ENCODE data around the gene NOS1AP. TPM values are rescaled to one million over a fixed set of nuclear protein-coding genes. Genes with fewer than 3 reads are reported as not detected.

Gene NOS1AP
- total and polyA plus RNA-seq, 2 experiments from 2014 or later: 5.8 to 6.6 TPM

- TF ChIP-seq ETS1 (IDR thresholded peaks at IDR 0.05) (no peak), NANOG (IDR thresholded peaks at IDR 0.05; ENCODE audit: borderline replicate concordance) (no peak), STAT1 (IDR thresholded peaks at IDR 0.05; ENCODE audit: unreplicated experiment) (no peak), ZNF462 (CRISPR knock-in tag; IDR thresholded peaks at IDR 0.05) (no peak)
These were observed 295.0 kb downstream of the NOS1AP start (continued) for GRCh38 chr1:162364498-162364897.

- Histone ChIP-seq H3F3A (replicated peaks; ENCODE audit: low read depth) (no peaks in the 10 kb centered on the region), H3K9me2 (ENCODE audit: insufficient read depth) (no peaks in the 10 kb centered on the region), H3K4me3 (no peak overlapping the region), H3K36me3 (ENCODE audit: insufficient read depth) (no peaks in the 10 kb centered on the region), H2AFZ (no peak overlapping the region), H3K79me2 (replicated peaks; ENCODE audit: insufficient read depth) (no peaks in the 10 kb centered on the region), H3K27me3 (ENCODE audit: insufficient read depth) (no peaks in the 10 kb centered on the region), H4K20me1 (replicated peaks; ENCODE audit: insufficient read depth) (no peaks in the 10 kb centered on the region), H3K4me2 (no peak overlapping the region), H3K4me1 (ENCODE audit: insufficient read depth) (no peaks in the 10 kb centered on the region), H3K27ac (ENCODE audit: low read depth) (no peak overlapping the region)
- TF ChIP-seq REST (IDR thresholded peaks at IDR 0.05; ENCODE audit: unreplicated experiment) (no peak), STAT1 (IDR thresholded peaks at IDR 0.05; ENCODE audit: unreplicated experiment) (no peak), CREB1 (CRISPR knock-in tag; IDR thresholded peaks at IDR 0.05; ENCODE audit: low read depth) (no peak)
- Mint-ChIP-seq H3K4me3 (no peak overlapping the region), H3K27me3 (ENCODE audit: insufficient read depth, low read depth, poor library complexity) (peaks cover 14% of the 10 kb centered on the region), H3K36me3 (ENCODE audit: low read depth) (peaks cover 21% of the 10 kb centered on the region; the same call in 2 of the 3 replicates), H3K9me3 (no peaks in the 10 kb centered on the region), H3K27ac (no peak overlapping the region), H3K4me1 (peaks cover 6% of the 10 kb centered on the region)
- no peak for ATAC-seq
- no peak for DNase-seq (ENCODE audit: low spot score)
These were observed 296.0 kb downstream of the NOS1AP start for GRCh38 chr1:162365284-162366020.
